MM.1S (cell line): ENCODE measurements around the gene IL22RA2.

Experiments used
- CTCF ChIP-seq: fragments of 300-600 bp; sonication (generic); IDR thresholded peaks from 2 replicates; pipeline ENCODE4 v1.5.1; 2016; ENCODE audit warnings: antibody characterized with exemption, low read length, mixed read lengths
- EZH2 ChIP-seq: fragments of 300-600 bp; sonication (generic); optimal IDR thresholded peaks from 2 replicates; pipeline ENCODE3; 2017; ENCODE audit warnings: low read depth, mild to moderate bottlenecking, antibody characterized with exemption, low read length, mixed read lengths

DNA sequence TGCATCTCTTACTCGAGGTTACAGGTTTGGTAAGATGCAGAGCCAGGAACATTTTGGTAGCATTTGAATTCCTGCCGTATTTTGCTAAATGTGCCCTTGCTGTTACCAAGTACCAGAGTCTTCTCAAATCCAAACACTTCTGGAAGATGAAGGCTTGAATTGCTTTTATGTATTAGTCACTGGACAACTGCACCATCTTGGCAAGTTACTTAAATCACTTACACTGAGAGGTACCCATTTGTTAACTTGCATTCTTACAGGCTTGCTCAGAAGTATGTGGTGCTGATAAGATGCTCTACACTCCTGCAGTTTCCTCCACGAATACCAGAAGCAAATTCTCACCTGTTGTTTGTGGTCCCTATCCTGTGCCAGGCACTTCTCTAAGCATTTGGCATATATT is 12.7 kb downstream of the IL22RA2 start:
- no peak for TF ChIP-seq EZH2
- no peak for TF ChIP-seq CTCF
